GM18520 (cell line): ENCODE results near the gene SCFD2.
"Not testable (repeated sequence)": the region's sequence is repeated elsewhere in the genome, so short reads cannot be mapped to it uniquely, and the experiment has no call there.

Source experiments
- ATAC-seq: cut with Tn5 transposase; IDR thresholded peaks from one replicate; pipeline ENCODE4 v1.9.1; 2021; ENCODE audit not compliant: unreplicated experiment

The SCFD2 gene

DNA sequence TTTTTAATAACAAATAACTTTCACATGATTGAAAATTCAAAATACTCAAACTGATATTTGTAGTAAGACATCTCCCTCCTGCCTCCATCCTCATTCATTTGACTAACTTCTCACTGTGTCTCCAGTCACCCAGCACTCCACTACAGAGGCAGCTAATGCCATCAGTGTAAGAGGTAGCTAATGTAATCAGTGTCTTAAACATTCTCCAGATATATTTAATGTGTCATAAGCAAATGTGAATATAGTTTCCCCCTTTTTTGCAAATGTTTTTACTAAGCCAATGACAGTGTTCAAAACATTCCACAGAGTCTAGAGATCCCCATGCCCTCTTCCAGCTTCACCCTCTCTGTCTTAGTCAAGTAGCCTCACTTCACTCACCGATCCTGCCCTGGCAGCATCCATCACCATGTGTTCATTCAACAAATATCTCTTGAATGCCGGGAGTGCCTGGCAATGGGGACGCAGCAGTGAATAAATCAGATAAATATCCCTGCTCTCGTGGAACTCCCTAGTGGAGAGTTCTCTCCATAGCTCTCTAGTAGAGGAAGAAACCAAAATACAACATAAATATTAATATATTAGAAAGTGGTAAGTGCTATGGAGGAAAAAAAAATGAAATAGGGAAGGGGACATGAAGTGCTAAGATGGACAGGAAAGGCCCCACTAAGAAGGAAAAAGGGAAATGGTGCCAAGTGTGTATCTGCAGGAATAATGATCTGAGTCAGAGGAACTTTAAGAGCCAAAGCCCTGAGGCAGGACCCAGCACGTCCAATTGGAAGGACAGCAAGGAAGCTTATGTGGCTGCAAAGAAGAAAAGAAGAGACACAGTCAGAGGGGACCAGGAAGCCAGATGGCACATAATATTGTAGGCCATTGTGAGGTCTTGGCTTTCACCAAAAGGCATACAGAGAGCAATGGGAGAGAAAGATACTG lies 18.7 kb downstream of the SCFD2 start:
- no peak for ATAC-seq

GRCh38 chr4:53346392-53346791 lies 19.5 kb downstream of the SCFD2 start:
- not testable (repeated sequence) for ATAC-seq

GRCh38 chr4:53340145-53340544 lies 25.7 kb downstream of the SCFD2 start:
- ATAC-seq, result not testable (repeated sequence)

GRCh38 chr4:53334916-53335315 lies 30.9 kb downstream of the SCFD2 start:
- ATAC-seq, result not testable (repeated sequence)

- no peak for ATAC-seq
Observed at GRCh38 chr4:53326535-53326934, 39.3 kb downstream of the SCFD2 start.

- no peak for ATAC-seq
Observed at GRCh38 chr4:53322696-53323095, 43.2 kb downstream of the SCFD2 start.

- no peak for ATAC-seq
Observed at GRCh38 chr4:53321984-53322289, 43.9 kb downstream of the SCFD2 start.

GRCh38 chr4:53321151-53321983 lies 44.5 kb downstream of the SCFD2 start:
- ATAC-seq, result no peak

DNA sequence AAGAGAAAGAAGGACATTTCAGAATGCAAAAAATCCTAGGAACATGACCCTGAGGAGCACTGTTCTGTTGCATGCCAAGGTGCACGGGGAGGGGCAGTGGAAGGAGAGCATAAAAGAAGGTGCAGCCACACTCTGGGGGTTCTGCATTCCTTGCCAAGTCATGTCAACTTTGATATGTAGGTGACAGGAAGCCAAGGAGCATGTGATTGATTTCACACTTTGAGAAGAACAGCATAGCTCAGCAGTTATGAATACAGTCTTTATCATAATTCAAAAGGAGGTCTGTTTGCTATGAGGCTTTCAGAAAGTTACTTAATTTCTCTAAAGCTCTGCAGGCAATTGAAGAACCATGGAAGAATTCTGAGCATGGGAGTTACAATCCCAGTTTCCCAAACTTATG lies 50.6 kb downstream of the SCFD2 start:
- no peak for ATAC-seq

DNA sequence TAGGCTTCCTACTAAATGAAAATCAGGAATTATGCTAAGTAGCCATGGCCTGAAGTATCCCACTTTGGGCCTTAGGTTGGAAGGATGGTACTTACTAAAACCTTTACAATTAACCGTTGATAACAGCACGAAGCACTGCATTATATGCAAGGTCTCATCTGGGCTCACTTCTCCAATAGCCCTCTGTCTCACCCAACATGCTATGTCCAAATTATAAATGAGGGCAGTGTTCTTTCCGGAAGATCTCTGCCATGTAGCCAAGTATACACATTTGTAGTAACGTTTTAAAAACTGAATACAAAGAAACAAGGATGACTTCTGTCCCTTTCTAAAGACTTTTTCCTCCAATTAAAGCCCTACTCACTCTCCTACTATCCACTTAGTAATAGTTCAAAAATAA lies 51.6 kb downstream of the SCFD2 start:
- no peak for ATAC-seq

DNA sequence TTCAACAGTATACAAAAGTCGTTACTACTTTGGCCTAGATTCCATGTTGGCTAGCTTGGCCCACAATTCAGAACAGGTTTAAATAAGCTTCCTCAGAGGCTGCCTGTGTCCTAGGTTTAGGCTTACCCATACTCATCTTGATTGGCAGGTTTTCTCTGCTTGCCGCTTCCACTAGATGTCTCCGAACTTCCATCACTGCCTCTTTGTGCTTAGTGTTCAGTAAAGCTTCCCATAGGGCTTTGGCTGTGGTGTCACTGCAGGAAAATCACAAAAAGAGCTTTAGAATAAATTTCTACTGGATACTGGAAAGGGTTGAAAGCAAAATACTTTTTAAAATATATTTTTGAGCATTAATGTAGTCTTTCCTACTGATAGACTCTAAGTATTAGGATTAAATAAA lies 52.4 kb downstream of the SCFD2 start:
- ATAC-seq, result no peak

- ATAC-seq, result no peak
Observed at GRCh38 chr4:53309321-53310040, 56.4 kb downstream of the SCFD2 start.

DNA sequence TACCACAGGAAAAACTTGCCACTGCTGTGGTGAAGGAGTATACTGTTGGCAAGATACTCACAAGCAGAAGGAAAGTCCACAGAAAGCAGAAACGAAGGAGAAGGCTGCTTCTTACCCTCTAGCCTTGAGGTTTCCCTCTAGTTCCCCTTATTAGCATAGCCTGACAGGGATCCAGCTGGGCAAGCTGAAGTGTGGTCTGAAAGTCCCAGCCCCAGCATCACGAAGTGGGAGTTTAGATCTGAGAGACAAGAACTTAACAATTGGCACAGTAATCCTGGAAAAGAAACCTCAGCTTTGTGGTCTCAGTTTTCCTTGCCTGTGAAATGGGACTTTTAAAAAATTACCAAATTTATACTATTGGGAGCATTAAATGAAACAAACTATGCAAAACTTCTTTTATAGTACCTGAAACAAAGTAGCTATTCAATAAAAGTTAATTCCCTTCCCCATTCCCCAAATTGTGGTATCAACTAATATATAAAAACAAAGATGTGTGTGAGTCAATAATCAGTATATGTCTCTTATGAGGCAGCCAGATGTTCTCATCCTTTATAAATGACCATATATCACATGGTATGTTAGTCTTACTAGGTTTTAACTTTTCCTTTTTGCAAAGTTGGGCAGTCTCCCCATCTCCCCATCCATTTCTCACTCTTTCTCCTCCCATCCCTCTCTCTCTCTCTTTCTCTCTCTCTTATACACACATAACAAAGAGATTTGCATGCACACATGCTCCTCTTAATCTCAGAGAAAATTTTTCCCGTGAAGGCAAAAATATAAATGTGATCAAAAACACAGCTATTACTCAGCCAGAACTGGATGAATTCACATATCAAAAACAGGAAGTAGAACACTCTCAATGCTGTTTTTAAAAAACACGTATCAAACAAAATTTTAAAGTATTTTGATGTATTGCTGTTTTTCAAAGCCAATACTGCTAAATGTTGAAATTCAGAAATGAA lies 57.8 kb downstream of the SCFD2 start:
- peak; percentile 40 for ATAC-seq

DNA sequence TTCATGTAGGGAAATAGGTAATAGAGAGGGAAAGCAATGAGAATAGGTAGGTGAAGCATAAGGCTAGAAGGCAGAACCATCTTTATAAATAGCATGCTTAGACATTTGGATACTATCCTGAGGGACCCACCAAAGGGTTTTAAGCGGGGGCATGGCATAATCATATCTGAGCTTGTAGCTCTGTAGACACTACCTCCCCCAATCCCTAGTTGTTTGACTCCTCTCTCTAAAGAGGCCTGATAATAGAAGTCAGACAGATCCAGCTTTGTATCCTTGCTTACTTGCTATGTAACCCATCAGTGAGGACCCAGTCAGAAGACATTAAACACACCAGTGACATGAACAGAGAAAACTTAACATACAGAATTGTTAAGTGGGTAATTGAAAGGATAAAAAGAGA lies 58.7 kb downstream of the SCFD2 start:
- no peak for ATAC-seq

GRCh38 chr4:53306729-53307128 lies 59.1 kb downstream of the SCFD2 start:
- ATAC-seq, result no peak

GRCh38 chr4:53292209-53292608 lies 73.7 kb downstream of the SCFD2 start:
- not testable (repeated sequence) for ATAC-seq

DNA sequence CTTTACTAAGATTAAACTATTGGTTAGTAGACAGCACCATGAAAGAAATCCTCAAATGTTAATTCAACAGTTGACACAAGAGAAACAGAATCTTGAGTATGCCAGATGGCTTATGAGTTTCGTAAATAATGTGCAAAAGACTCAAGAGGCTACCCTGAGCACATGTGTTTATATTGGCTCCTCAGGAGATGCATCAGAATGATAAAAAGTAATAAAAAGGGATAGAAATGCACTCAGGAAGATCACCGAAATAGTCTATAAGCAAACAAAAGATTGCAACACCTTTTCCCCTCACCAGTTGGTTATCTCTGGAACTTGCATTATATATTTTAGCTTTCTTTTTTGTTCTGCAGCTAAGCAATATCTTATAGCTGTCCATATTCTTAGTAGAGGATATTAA lies 84.4 kb downstream of the SCFD2 start:
- no peak for ATAC-seq

GRCh38 chr4:53280846-53281245 lies 85.0 kb downstream of the SCFD2 start:
- no peak for ATAC-seq

DNA sequence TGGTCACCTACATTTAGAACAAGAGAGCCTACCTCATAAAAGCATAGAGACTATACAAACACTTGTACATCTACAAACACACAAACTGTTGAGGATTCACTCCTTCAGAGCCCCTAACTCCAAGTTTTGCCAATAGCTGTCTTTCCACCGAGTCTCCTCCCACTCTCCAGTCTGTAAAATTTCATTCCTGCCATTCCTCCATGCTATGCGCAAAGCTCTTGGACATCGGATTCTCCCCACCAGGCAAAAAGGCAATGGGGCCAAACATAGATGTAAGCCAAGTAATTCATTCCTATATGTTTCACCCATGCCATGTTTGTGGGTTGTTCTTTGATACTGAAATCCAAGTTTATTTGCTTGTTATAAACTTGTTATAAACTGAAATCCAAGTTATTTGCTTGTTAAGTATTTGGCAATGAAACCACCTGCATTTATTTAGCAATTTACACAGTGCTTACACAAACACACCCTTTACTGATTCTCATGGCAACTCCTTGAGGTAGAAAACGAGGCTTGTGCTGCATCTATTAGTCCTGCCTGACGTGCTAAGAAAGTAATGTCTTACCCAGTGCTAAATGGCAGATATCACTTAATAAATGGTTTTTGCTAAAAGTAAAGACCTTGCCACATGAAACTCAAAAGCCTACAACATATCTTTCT lies 91.1 kb downstream of the SCFD2 start:
- no peak for ATAC-seq

GRCh38 chr4:53273726-53274125 lies 92.1 kb downstream of the SCFD2 start:
- no peak for ATAC-seq
